Measurements from ENCODE around the gene MEAK7. TPM values are rescaled to one million over a fixed set of nuclear protein-coding genes. Genes with fewer than 3 reads are reported as not detected.

Gene MEAK7
- total RNA-seq, 1 experiment from 2014 or later: 21.5 TPM

GRCh38 chr16:84477661-84478060, 26.8 kb downstream of the MEAK7 start:
- peaks cover 14% of the 10 kb centered on the region in 2 experiments for H3K9me3 Mint-ChIP-seq
- H3K27ac Mint-ChIP-seq: no peak overlapping the region
- no peak overlapping the region for H3K4me3 Mint-ChIP-seq
- Histone ChIP-seq H3K18ac (ENCODE audit: insufficient read length, low read depth, low read length) (no peak overlapping the region), H4K91ac (ENCODE audit: insufficient read length, low read depth, low read length) (no peak overlapping the region), H3K79me1 (ENCODE audit: insufficient read depth, low read depth, low read length, poor library complexity, severe bottlenecking) (no peaks in the 10 kb centered on the region), H2BK5ac (ENCODE audit: insufficient read length, low read length) (no peak overlapping the region), H3K9ac (ENCODE audit: extremely low read depth, insufficient read length, low read length) (no peak overlapping the region), H3K23ac (ENCODE audit: insufficient read length, low read depth, low read length) (no peak overlapping the region), H4K8ac (replicated peaks; ENCODE audit: insufficient read length, low read depth, low read length) (no peak overlapping the region), H2BK20ac (ENCODE audit: low read depth, low read length, poor library complexity, severe bottlenecking) (no peak overlapping the region), H2BK15ac (ENCODE audit: low read depth, low read length) (no peak overlapping the region), H3K14ac (ENCODE audit: insufficient read depth, low read length) (no peak overlapping the region), H2BK12ac (ENCODE audit: insufficient read length, low read depth, low read length) (no peak overlapping the region), H4K5ac (ENCODE audit: insufficient read length, low read depth, low read length) (no peak overlapping the region), H3K4me1 (ENCODE audit: insufficient read depth, low read length) (no peaks in the 10 kb centered on the region), H4K20me1 (ENCODE audit: control insufficient read depth, insufficient read depth, insufficient read length) (peaks cover 3% of the 10 kb centered on the region), H2AFZ (ENCODE audit: low read length) (no peak overlapping the region), H3K4ac (ENCODE audit: low read depth, low read length) (no peak overlapping the region), H3K4me2 (ENCODE audit: insufficient read depth, insufficient read length, low read length) (no peak overlapping the region), H3T11ph (ENCODE audit: low read length) (no peak overlapping the region), H2AK5ac (ENCODE audit: insufficient read length, low read length) (no peak overlapping the region), H3K56ac (ENCODE audit: insufficient read length, low read depth, low read length) (no peak overlapping the region), H3K23me2 (ENCODE audit: insufficient read length, low read depth, low read length, poor library complexity, severe bottlenecking) (no peaks in the 10 kb centered on the region), H3K27me3 (ENCODE audit: insufficient read depth, low read length) (no peaks in the 10 kb centered on the region), H3K79me2 (ENCODE audit: insufficient read depth, low read length) (no peaks in the 10 kb centered on the region), H2BK120ac (ENCODE audit: low read depth, low read length, poor library complexity, severe bottlenecking) (no peak overlapping the region), H3K9me3 (ENCODE audit: control insufficient read depth, low read depth, low read length) (no peaks in the 10 kb centered on the region), H3K27ac (ENCODE audit: insufficient read length, low read depth, low read length) (no peak overlapping the region)
- no peak for DNase-seq
- no CpG with 5 or more reads among the region's 7 CpGs for WGBS (ENCODE audit: extremely low coverage, insufficient read length, low lambda C conversion rate)
- no peak for TF ChIP-seq CTCF (conservative IDR thresholded peaks at IDR 0.05)
- H3K4me1 Mint-ChIP-seq: no peaks in the 10 kb centered on the region
- H3K27me3 Mint-ChIP-seq (ENCODE audit: low read depth): no peaks in the 10 kb centered on the region; the same call in 1 of the 2 replicates
- peaks cover 12 to 28% (median 27%) of the 10 kb centered on the region in 3 experiments for H3K36me3 Mint-ChIP-seq (ENCODE audit: insufficient read depth in 1 of 3, low read depth in 3 of 3)
